HFFc6 (cell line): Measurements from ENCODE around the gene MACF1. TPM values are rescaled to one million over a fixed set of nuclear protein-coding genes. Genes with fewer than 3 reads are reported as not detected.
"Not testable (repeated sequence)": the region's sequence is repeated elsewhere in the genome, so short reads cannot be mapped to it uniquely, and the experiment has no call there.

Experiments
- DNase-seq: peaks from one replicate; pipeline ENCODE4 v3.0.0-alpha.2; 2018
- H3K27ac Mint-ChIP-seq: 2 replicates; pipeline ENCODE4 v1.8.0; 2020; ENCODE audit warnings: mild to moderate bottlenecking, mixed read lengths
- H3K27me3 Mint-ChIP-seq: 2 replicates; pipeline ENCODE4 v1.8.0; 2021; ENCODE audit warnings: mild to moderate bottlenecking, moderate library complexity, mixed read lengths; ENCODE audit not compliant: insufficient read depth
- H3K36me3 Mint-ChIP-seq: 2 replicates; pipeline ENCODE4 v1.8.0; 2021; ENCODE audit warnings: low read depth, mixed read lengths
- H3K4me1 Mint-ChIP-seq: 2 replicates; pipeline ENCODE4 v1.8.0; 2020; ENCODE audit warnings: low read depth, mixed read lengths
- H3K4me3 Mint-ChIP-seq: 2 replicates; pipeline ENCODE4 v1.8.0; 2020; ENCODE audit warnings: mild to moderate bottlenecking, moderate library complexity, mixed read lengths
- H3K9me3 Mint-ChIP-seq: 2 replicates; pipeline ENCODE4 v1.8.0; 2020; ENCODE audit warnings: mild to moderate bottlenecking, mixed read lengths
- CTCF ChIP-seq: fragments of 200-600 bp; sonication (generic); IDR thresholded peaks from 2 replicates; pipeline ENCODE4 v1.5.0; 2021; ENCODE audit warnings: antibody characterized with exemption, mild to moderate bottlenecking
- total RNA-seq, 6 experiments: library from RNA; stranded (reverse); fragmentation: NEBNext Ultra II Directional; extraction: Animal tissue kit (Norgen Biotek cat#: 25700); gene quantifications; 2 replicates in 1 of 6; 3 replicates in 5 of 6; pipeline ENCODE4 v1.2.3, GENCODE V29; 2021

The MACF1 gene
- total RNA-seq, 6 experiments from 2014 or later: 201 to 308 (median 223) TPM

DNA sequence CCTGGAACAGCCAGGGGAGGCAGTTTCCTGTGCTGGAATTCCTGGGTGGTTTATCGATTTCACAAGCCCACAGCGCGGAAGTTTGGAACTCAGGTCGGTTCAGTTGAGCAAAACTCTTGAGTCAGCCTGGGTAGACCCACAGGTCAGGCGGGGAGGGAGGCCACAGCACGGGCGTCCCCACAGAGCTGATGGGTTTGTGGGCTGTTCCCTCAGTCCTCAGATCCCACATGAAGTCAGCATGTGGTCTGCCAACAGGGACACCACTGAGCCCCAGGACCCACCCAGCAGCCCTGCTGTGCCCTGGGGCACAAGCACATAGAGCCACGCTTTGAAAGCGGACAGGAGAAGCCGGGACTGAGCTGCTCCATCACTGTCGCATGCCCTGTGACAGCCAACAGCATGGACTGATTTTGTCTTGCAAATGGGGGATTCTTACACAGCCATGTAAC lies 304.4 kb downstream of the MACF1 start:
- no peak for DNase-seq

GRCh38 chr1:39509360-39510009 lies 305.0 kb downstream of the MACF1 start:
- Mint-ChIP-seq H3K4me1 (peaks cover 14% of the 10 kb centered on the region), H3K4me3 (no peak overlapping the region), H3K27me3 (no peaks in the 10 kb centered on the region; the same call in 1 of the 2 replicates), H3K36me3 (no peaks in the 10 kb centered on the region), H3K9me3 (no peaks in the 10 kb centered on the region), H3K27ac (no peak overlapping the region)
- TF ChIP-seq CTCF: no peak
- no peak for DNase-seq

More for the DNA sequence above, 304.4 kb downstream of the MACF1 start:
- H3K9me3 Mint-ChIP-seq: no peaks in the 10 kb centered on the region
- no peak for TF ChIP-seq CTCF
- H3K36me3 Mint-ChIP-seq: no peaks in the 10 kb centered on the region
- H3K4me1 Mint-ChIP-seq: peaks cover 14% of the 10 kb centered on the region
- H3K27ac Mint-ChIP-seq: no peak overlapping the region
- no peak overlapping the region for H3K4me3 Mint-ChIP-seq
- no peaks in the 10 kb centered on the region; the same call in 1 of the 2 replicates for H3K27me3 Mint-ChIP-seq

GRCh38 chr1:39510570-39511186 lies 306.2 kb downstream of the MACF1 start:
- H3K4me1 Mint-ChIP-seq: peaks cover 14% of the 10 kb centered on the region
- not testable (repeated sequence) for DNase-seq, H3K4me3 Mint-ChIP-seq, H3K27me3 Mint-ChIP-seq, H3K9me3 Mint-ChIP-seq, H3K36me3 Mint-ChIP-seq, H3K27ac Mint-ChIP-seq

DNA sequence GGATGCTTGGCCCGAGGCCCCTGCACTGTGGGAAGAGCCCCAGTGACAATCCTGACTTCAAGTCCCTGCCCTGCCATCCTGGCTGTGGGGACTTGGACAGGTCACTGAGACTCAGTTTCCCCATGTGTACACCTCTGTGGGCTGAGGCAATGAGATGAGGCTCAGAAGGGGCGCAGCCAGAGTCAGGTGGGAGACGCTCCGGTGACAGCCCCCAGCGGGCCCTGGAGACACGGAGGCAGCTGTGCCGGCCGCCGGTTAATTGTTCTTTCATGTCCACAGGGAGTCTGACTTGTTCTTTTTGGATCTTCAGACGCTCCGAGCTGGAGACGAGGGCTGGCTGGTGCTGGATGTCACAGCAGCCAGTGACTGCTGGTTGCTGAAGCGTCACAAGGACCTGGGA lies 307.0 kb downstream of the MACF1 start:
- not testable (repeated sequence) for H3K4me3 Mint-ChIP-seq, H3K27me3 Mint-ChIP-seq, DNase-seq, H3K9me3 Mint-ChIP-seq, H3K36me3 Mint-ChIP-seq, H3K27ac Mint-ChIP-seq
- H3K4me1 Mint-ChIP-seq: peaks cover 14% of the 10 kb centered on the region

- not testable (repeated sequence) for H3K27ac Mint-ChIP-seq, H3K4me3 Mint-ChIP-seq, H3K27me3 Mint-ChIP-seq, H3K9me3 Mint-ChIP-seq, H3K36me3 Mint-ChIP-seq, DNase-seq
- H3K4me1 Mint-ChIP-seq: peaks cover 14% of the 10 kb centered on the region
Measured at GRCh38 chr1:39512234-39512847, 307.8 kb downstream of the MACF1 start.

DNA sequence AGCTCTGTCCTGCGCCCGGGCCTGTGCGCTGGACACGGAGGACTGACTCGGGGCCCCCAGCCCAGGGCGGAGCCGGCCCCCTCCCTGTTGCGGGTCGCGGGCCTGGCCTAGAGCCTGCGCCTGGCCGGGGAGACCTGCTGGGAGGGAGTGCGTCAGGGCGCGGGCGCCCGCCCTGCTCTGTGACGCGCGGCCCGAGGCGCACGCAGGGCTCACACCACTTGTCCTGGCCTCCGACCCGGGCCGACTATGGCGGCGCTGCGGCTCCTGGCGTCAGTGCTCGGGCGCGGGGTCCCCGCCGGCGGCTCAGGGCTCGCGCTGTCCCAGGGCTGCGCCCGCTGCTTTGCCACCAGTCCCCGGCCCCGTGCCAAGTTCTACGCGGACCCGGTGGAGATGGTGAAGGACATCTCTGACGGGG lies 310.2 kb downstream of the MACF1 start:
- H3K36me3 Mint-ChIP-seq: not testable (repeated sequence)

DNA sequence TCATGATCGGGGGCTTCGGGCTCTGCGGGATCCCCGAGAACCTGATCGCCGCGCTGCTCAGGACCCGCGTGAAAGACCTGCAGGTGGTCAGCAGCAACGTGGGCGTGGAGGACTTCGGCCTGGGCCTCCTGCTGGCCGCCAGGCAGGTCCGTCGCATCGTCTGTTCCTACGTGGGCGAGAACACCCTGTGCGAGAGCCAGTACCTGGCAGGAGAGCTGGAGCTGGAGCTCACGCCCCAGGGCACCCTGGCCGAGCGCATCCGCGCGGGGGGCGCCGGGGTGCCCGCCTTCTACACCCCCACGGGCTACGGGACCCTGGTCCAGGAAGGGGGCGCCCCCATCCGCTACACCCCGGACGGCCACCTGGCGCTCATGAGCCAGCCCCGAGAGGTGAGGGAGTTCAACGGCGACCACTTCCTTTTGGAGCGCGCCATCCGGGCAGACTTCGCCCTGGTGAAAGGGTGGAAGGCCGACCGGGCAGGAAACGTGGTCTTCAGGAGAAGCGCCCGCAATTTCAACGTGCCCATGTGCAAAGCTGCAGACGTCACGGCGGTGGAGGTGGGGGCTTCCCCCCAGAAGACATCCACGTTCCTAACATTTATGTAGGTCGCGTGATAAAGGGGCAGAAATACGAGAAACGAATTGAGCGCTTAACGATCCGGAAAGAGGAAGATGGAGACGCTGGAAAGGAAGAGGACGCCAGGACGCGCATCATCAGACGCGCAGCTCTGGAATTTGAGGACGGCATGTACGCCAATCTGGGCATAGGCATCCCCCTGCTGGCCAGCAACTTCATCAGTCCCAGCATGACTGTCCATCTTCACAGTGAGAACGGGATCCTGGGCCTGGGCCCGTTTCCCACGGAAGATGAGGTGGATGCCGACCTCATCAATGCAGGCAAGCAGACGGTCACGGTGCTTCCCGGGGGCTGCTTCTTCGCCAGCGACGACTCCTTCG lies 310.9 kb downstream of the MACF1 start:
- DNase-seq, H3K27me3 Mint-ChIP-seq, H3K9me3 Mint-ChIP-seq, H3K36me3 Mint-ChIP-seq, H3K4me1 Mint-ChIP-seq: not testable (repeated sequence)
- Mint-ChIP-seq H3K27ac (peak overlapping the region; percentile 78), H3K4me3 (peak overlapping the region; percentile 88)

More for the DNA sequence above, 310.2 kb downstream of the MACF1 start:
- H3K27ac Mint-ChIP-seq, H3K4me3 Mint-ChIP-seq, H3K27me3 Mint-ChIP-seq, H3K4me1 Mint-ChIP-seq, DNase-seq, H3K9me3 Mint-ChIP-seq: not testable (repeated sequence)

GRCh38 chr1:39516841-39517240 lies 312.3 kb downstream of the MACF1 start:
- not testable (repeated sequence) for H3K27me3 Mint-ChIP-seq, H3K27ac Mint-ChIP-seq, H3K36me3 Mint-ChIP-seq, H3K9me3 Mint-ChIP-seq, H3K4me3 Mint-ChIP-seq, DNase-seq, H3K4me1 Mint-ChIP-seq

GRCh38 chr1:39517936-39518335 lies 313.4 kb downstream of the MACF1 start:
- not testable (repeated sequence) for H3K27me3 Mint-ChIP-seq, H3K9me3 Mint-ChIP-seq, H3K4me3 Mint-ChIP-seq, H3K27ac Mint-ChIP-seq, H3K36me3 Mint-ChIP-seq, DNase-seq, H3K4me1 Mint-ChIP-seq

DNA sequence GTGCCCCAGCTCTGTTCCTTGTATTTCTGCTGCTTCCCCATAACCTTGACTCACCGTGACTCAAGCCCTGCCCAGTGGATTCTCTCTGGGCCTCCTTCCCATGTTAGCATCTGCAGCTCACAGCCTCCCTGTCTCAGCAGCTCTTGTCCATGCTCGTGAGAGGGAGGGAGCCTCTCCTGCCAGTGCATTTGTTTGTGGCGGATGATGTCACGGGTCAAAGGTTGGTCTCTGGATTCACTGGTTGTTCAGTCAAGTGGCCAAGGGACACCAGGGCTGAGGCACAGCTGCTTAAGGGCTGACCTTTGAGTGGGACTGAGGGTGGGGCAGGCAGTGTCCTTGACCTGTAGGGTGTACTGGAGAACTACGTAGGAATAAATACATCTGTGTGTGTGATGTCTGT lies 314.9 kb downstream of the MACF1 start:
- H3K27me3 Mint-ChIP-seq, H3K4me1 Mint-ChIP-seq, H3K36me3 Mint-ChIP-seq, H3K4me3 Mint-ChIP-seq, H3K9me3 Mint-ChIP-seq: not testable (repeated sequence)
- peak; percentile 78 for DNase-seq
- H3K27ac Mint-ChIP-seq: peak overlapping the region; percentile 60

GRCh38 chr1:39522221-39522620 lies 317.7 kb downstream of the MACF1 start:
- not testable (repeated sequence) for H3K4me1 Mint-ChIP-seq, H3K9me3 Mint-ChIP-seq, H3K4me3 Mint-ChIP-seq, DNase-seq, H3K36me3 Mint-ChIP-seq, H3K27ac Mint-ChIP-seq, H3K27me3 Mint-ChIP-seq
